OCI-LY1 (cell line): ENCODE results near the gene SYT7.
A peak's percentile ranks its signal among the peaks of the same experiment; 100 is the strongest.

Experiments
- H2AFZ ChIP-seq: fragments of 200-600 bp; sonication (generic), shearing (Covaris generic); 2 replicates; pipeline ENCODE4 v1.6.0; 2014; ENCODE audit warnings: antibody characterized with exemption, mild to moderate bottlenecking, low read length
- H3F3A ChIP-seq: fragments of 200-600 bp; sonication (generic), shearing (Covaris generic); 2 replicates; pipeline ENCODE4 v1.6.0; 2014; ENCODE audit warnings: mild to moderate bottlenecking, antibody characterized with exemption, low read length, moderate library complexity; ENCODE audit not compliant: insufficient read depth
- H3K27ac ChIP-seq: fragments of 200-600 bp; sonication (generic); 2 replicates; pipeline ENCODE4 v1.5.1; 2014; ENCODE audit warnings: low read length, mixed run types, mild to moderate bottlenecking, low read depth; ENCODE audit not compliant: poor library complexity, severe bottlenecking
- H3K27me3 ChIP-seq: fragments of 200-600 bp; sonication (generic); 2 replicates; pipeline ENCODE4 v1.6.0; 2014; ENCODE audit warnings: antibody characterized with exemption, mild to moderate bottlenecking, low read length, moderate library complexity; ENCODE audit not compliant: insufficient read depth
- H3K36me3 ChIP-seq: fragments of 200-600 bp; sonication (generic); 2 replicates; pipeline ENCODE4 v1.6.1; 2014; ENCODE audit warnings: mild to moderate bottlenecking, antibody characterized with exemption, low read length, moderate library complexity, mixed read lengths; ENCODE audit not compliant: insufficient read depth
- H3K4me1 ChIP-seq: fragments of 200-600 bp; sonication (generic); 2 replicates; pipeline ENCODE4 v1.5.1; 2014; ENCODE audit warnings: mild to moderate bottlenecking, low read length, moderate library complexity; ENCODE audit not compliant: insufficient read depth, severe bottlenecking
- H3K4me2 ChIP-seq: fragments of 200-600 bp; sonication (generic), shearing (Covaris generic); 2 replicates; pipeline ENCODE4 v1.6.1; 2014; ENCODE audit warnings: low read length
- H3K4me3 ChIP-seq: fragments of 200-600 bp; sonication (generic); 2 replicates; pipeline ENCODE4 v1.5.1; 2014; ENCODE audit warnings: low read length, low read depth, mild to moderate bottlenecking, mixed read lengths; ENCODE audit not compliant: poor library complexity, severe bottlenecking
- H3K79me2 ChIP-seq: fragments of 200-600 bp; shearing (Covaris generic); 2 replicates; pipeline ENCODE4 v1.6.1; 2016; ENCODE audit warnings: mixed run types, low read length, mixed read lengths; ENCODE audit not compliant: insufficient read depth
- H3K9ac ChIP-seq: fragments of 200-600 bp; sonication (generic), shearing (Covaris generic); 2 replicates; pipeline ENCODE4 v1.6.1; 2014; ENCODE audit warnings: mild to moderate bottlenecking, low read length, mixed read lengths
- H3K9me2 ChIP-seq: fragments of 200-600 bp; sonication (generic), shearing (Covaris generic); 2 replicates; pipeline ENCODE4 v1.6.1; 2014; ENCODE audit warnings: low read depth, mild to moderate bottlenecking, low read length, mixed read lengths
- H3K9me3 ChIP-seq: fragments of 200-600 bp; shearing (Covaris generic); 2 replicates; pipeline ENCODE4 v1.6.1; 2014; ENCODE audit warnings: low read length, mixed read lengths
- H4K20me1 ChIP-seq: fragments of 200-600 bp; sonication (generic), shearing (Covaris generic); 2 replicates; pipeline ENCODE4 v1.6.0; 2016; ENCODE audit warnings: mild to moderate bottlenecking, low read length; ENCODE audit not compliant: insufficient read depth
- CTCF ChIP-seq: fragments of 200-600 bp; sonication (generic), shearing (Covaris generic); IDR thresholded peaks from 2 replicates; pipeline ENCODE4 v1.5.1; 2017; ENCODE audit warnings: mild to moderate bottlenecking, antibody characterized with exemption, low read length, moderate library complexity, mixed read lengths
- EZH2 ChIP-seq: fragments of 200-600 bp; sonication (generic), shearing (Covaris generic); IDR thresholded peaks from 2 replicates; pipeline ENCODE4 v1.8.0; 2017; ENCODE audit warnings: borderline replicate concordance, mixed run types, mild to moderate bottlenecking, antibody characterized with exemption, low read length, moderate library complexity, mixed read lengths

Gene SYT7

GRCh38 chr11:61482513-61482912, 98.4 kb downstream of the SYT7 start:
- H3K9me3 ChIP-seq, result no peaks in the 10 kb centered on the region
- H3K36me3 ChIP-seq, result no peaks in the 10 kb centered on the region
- no peak overlapping the region for H3K9ac ChIP-seq
- no peak overlapping the region for H2AFZ ChIP-seq
- no peaks in the 10 kb centered on the region for H3K79me2 ChIP-seq
- TF ChIP-seq CTCF (peak; percentile 61), EZH2 (no peak)
- no peaks in the 10 kb centered on the region for H3K4me1 ChIP-seq
- no peak overlapping the region for H3K4me2 ChIP-seq
- H3K27ac ChIP-seq, result no peak overlapping the region
- peaks cover 13% of the 10 kb centered on the region; the same call in 1 of the 2 replicates for H3K27me3 ChIP-seq
- H3F3A ChIP-seq, result no peaks in the 10 kb centered on the region
- H3K9me2 ChIP-seq, result no peaks in the 10 kb centered on the region
- no peaks in the 10 kb centered on the region for H4K20me1 ChIP-seq
- H3K4me3 ChIP-seq, result no peak overlapping the region

GRCh38 chr11:61481806-61482205, 99.1 kb downstream of the SYT7 start:
- Histone ChIP-seq H3K9me2 (no peaks in the 10 kb centered on the region), H3F3A (no peaks in the 10 kb centered on the region), H4K20me1 (no peaks in the 10 kb centered on the region), H3K27ac (no peak overlapping the region), H3K9ac (no peak overlapping the region), H3K79me2 (no peaks in the 10 kb centered on the region), H3K4me3 (no peak overlapping the region), H3K27me3 (peaks cover 13% of the 10 kb centered on the region; the same call in 1 of the 2 replicates), H3K36me3 (no peaks in the 10 kb centered on the region), H3K4me2 (no peak overlapping the region), H3K4me1 (no peaks in the 10 kb centered on the region), H3K9me3 (no peaks in the 10 kb centered on the region), H2AFZ (no peak overlapping the region)
- TF ChIP-seq EZH2 (no peak), CTCF (no peak)

- Histone ChIP-seq H3K27me3 (peaks cover 13% of the 10 kb centered on the region; the same call in 1 of the 2 replicates), H2AFZ (no peak overlapping the region), H3K4me3 (no peak overlapping the region), H3K36me3 (no peaks in the 10 kb centered on the region), H3K4me1 (no peaks in the 10 kb centered on the region), H3K9ac (no peak overlapping the region), H3K4me2 (no peak overlapping the region), H3F3A (no peaks in the 10 kb centered on the region), H3K27ac (no peak overlapping the region), H4K20me1 (no peaks in the 10 kb centered on the region), H3K79me2 (no peaks in the 10 kb centered on the region), H3K9me3 (no peaks in the 10 kb centered on the region), H3K9me2 (no peaks in the 10 kb centered on the region)
- no peak for TF ChIP-seq EZH2
- TF ChIP-seq CTCF, result no peak
These were observed 99.9 kb downstream of the SYT7 start for GRCh38 chr11:61480994-61481335.
